DMS114 treated with DMSO at 0.1 percent for 48 hours (cell line): Measurements from ENCODE around the gene PAK5.

Source experiments
- DNase-seq: peaks from one replicate; lab custom pipeline; 2025; ENCODE audit not compliant: unreplicated experiment; lab: John Stamatoyannopoulos, UW

The PAK5 gene

GRCh38 chr20:9532069-9532838 lies 306.6 kb downstream of the PAK5 start:
- no peak for DNase-seq

- DNase-seq = no peak
These were observed 307.3 kb downstream of the PAK5 start for GRCh38 chr20:9531581-9531980.

DNA sequence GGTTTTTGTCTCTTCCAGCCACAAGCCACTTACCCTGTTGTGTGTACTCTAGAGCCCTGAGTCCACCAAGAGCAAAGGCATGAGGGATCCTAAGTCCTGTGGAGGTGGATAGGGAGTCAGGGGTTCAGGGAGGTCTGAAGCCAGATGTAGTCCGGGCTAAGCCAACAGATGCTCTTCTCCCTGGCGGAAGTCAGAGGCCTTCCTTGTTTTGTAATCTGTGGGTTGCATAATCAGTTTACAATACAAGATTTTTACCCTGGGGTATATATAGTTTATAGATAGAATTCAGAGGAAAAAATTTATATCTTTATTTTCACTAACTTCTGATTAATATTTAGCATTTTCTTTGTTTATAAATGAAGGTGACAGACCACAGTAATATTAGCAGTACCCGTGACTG lies 315.2 kb downstream of the PAK5 start:
- DNase-seq = no peak

- no peak for DNase-seq
These were observed 318.8 kb downstream of the PAK5 start for GRCh38 chr20:9520086-9520485.

DNA sequence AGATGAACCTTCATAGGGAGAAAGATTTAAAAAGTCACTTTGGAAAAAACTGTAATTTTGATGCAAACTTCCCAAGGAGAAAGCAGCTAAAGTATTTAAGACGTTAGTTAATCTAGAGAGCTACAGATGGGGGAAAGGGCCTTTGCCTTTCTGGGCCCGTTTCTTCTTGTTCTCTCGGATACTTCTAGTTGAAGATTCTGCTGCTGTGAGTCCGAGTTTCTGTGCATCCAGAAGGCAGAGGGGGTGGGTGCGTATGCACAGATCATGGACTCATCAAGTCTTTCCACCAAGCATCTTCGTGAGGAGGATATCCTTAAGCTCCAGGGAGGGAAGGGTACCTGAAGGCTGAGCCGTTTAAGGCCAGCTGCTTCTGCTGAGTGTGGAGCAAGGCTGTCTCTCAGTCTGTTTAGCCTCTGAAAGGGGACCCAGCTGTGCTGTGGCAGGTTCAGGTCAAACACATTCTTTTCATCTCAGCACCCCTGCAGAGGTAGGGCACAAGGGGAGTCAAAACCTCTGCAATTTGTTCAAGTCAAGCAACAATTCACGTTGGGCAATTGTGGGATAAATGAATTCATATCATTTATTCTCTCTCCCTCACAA lies 320.2 kb downstream of the PAK5 start:
- no peak for DNase-seq

- no peak for DNase-seq
These were observed 321.3 kb downstream of the PAK5 start for GRCh38 chr20:9517297-9518162.

DNA sequence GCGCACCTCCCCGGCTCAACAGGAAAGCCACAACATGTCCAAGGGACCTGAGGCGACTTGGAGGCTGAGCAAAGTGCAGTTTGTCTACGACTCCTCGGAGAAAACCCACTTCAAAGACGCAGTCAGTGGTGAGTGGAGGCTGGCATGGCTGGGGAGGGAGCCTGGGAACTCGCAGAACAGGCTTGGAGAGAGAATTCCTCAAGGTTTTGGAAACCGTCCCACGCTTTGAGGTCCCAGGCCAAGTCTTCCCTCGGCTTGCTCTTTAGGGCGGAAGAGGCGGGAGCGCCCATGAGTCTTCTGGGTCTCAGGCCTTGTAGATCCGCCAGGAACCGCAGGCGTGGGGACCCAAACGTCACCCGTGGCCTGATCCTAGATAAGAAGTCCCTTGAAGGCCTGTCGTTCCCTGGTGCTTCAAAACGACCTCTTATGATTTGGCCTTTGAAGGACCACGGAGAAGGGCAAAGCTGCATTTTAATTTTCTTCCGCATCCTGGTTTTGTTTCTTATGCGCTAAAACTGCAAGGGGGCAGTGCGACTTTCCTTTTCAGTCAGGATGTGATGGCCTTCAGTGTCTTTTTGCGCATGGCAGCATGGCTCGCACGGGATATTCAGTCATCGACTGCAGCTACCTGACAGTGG lies 322.5 kb downstream of the PAK5 start:
- DNase-seq = no peak

DNA sequence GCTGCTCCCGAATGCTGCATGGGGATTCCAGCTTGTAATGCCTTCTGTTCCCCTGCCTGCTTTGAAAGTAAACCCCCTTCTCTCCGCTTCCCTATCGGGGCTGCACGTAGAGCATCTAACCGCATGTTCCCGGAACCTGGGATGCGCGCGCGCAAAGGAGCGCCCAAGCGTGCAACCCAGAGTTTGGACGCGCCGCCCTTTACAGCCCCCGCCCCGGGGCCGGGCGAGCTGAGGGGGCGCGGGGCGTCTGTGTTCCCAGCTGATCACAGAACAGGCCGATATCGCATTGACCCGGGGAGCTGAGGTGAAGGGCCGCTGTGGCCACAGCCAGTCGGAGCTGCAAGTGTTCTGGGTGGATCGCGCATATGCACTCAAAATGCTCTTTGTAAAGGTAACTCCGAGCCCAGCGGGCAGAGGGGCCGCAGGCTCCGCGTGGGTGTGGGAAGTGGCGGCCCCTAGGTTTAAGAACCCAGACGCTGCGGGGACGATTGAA lies 323.1 kb downstream of the PAK5 start:
- no peak for DNase-seq

- no peak for DNase-seq
These were observed 323.7 kb downstream of the PAK5 start for GRCh38 chr20:9515214-9515585.

GRCh38 chr20:9514461-9515213 lies 324.2 kb downstream of the PAK5 start, which contains the start of gene LAMP5:
Gene LAMP5, plus strand, starts transcription at chr20:9514590. Its CDS starts 263 bp downstream, at chr20:9514853.
- DNase-seq = no peak

DNA sequence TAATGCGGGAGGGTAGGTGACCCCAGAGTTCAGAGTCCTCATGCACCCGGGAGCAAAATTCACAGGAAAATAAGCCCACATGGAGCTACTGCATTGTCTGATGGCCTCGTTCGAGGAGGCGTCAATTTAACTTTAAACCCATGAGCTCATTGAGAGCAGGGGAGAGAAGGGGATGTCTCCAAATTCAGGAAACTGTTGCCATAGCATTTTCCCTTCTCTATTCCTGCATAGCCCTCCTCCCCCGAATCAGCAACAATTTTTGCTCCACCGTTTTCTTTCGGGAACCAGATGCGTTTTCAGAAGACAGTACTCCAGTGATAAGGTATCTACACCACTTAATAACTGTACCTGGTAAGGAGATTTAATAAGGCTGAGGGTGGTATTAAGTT lies 324.8 kb downstream of the PAK5 start:
- no peak for DNase-seq

DNA sequence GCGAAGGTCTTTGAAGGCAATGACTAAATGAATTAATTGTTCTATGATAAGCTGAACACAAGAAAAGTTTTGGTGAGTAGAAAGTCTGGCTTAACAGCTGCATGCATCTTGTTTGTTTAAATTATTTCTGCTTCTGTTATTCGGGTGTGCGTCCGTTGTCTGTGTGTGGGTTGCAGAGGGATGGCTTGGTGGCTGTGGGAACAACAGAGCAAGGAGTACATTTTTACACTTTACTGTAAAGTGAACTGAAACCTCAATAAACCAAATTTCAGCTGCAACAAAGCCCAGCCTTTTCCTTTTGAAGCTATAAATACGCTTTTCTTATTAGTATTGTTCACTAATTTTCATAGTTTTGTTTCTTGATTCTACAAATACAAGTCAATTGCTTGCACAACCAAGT lies 328.0 kb downstream of the PAK5 start:
- DNase-seq = no peak

- DNase-seq = no peak
These were observed 329.6 kb downstream of the PAK5 start for GRCh38 chr20:9509246-9509645.

DNA sequence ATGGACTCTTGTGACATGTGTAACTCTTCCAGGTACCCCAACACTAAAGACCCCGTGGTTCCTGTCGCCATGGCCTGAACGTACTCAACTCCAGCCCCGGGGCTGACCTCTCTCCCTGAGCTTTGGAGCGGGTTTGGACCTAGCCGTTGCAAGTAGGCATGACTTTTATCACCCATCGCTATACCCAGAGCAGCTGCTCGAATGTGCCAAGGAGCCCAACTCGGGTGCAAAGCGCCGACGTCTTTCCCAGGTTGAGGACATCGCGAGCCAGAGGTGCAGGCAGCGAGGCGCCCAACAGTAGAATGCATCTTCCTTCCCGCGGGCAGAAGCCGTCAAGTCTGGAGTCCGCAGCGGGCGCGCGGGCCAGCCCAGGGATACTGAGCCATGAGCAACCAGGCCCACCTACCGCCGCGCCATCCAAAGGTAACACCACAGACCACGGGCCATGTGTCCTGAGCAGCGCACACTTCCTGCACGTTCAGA lies 330.1 kb downstream of the PAK5 start:
- DNase-seq = no peak

DNA sequence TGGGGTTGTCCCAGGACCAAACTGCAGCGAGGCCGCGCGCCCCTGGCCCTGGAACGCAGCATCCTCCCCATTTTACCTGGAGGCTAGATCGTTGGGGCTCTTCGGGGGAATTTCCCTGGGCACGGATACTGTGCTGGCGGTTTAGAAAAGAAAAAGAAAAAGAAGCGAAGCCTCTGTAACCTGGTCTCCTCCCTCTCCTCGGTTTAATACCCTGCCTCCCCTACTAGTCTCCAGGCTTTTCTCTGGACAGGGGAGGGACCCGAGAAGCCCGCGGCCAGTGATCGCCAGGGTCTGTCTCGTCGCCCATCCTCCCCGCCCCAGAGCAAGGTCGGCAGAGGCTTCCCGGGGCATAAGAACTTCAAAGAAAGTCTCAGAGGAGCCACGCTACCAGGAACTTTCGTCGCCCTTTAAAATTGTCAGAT lies 330.6 kb downstream of the PAK5 start:
- no peak for DNase-seq

DNA sequence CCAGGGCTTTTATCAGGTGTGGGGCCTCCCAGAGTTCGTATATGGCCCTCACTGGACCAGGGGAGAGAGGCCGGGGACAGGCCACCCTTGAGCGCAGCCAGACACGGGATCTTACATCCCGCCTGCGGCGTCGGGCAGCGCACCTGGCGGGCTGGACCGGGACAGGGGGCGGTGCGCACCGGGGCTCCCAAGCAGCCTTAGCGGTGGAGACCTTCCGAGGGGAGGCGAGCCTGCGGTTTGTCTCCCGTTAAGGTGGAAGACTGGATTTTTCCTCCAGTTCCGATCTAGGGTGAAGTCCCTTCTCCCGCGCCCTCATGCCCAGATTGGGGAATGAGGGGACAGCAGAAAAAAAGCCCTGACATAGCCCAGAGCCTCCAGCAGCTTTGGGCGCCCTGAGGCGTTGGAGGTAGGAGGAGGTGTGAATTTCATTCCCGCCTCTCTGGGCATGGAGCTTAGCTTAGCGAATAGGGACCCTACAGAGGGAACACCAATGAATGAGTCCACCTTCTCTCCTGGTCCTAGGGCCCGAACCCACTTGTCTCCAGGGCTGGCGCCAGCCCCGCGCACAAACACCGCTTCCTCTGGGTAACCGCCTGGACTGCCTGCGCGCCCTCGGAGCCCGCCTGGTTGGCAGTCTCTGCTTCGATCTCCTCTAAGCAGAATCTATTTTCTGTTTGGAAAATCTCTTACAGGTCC lies 331.2 kb downstream of the PAK5 start:
- no peak for DNase-seq

- no peak for DNase-seq
These were observed 331.9 kb downstream of the PAK5 start for GRCh38 chr20:9506964-9507369.

- DNase-seq = no peak
These were observed 332.5 kb downstream of the PAK5 start for GRCh38 chr20:9506280-9506821.

- no peak for DNase-seq
These were observed 335.2 kb downstream of the PAK5 start for GRCh38 chr20:9503526-9504245.
